IPS DF 19.7 (cell line): ENCODE results near the gene SUGP2.

ENCODE experiments used
- DNase-seq: peaks from one replicate; pipeline ENCODE4 v3.0.0-alpha.2; 2013; ENCODE audit warnings: low read depth, low spot score

The SUGP2 gene

DNA sequence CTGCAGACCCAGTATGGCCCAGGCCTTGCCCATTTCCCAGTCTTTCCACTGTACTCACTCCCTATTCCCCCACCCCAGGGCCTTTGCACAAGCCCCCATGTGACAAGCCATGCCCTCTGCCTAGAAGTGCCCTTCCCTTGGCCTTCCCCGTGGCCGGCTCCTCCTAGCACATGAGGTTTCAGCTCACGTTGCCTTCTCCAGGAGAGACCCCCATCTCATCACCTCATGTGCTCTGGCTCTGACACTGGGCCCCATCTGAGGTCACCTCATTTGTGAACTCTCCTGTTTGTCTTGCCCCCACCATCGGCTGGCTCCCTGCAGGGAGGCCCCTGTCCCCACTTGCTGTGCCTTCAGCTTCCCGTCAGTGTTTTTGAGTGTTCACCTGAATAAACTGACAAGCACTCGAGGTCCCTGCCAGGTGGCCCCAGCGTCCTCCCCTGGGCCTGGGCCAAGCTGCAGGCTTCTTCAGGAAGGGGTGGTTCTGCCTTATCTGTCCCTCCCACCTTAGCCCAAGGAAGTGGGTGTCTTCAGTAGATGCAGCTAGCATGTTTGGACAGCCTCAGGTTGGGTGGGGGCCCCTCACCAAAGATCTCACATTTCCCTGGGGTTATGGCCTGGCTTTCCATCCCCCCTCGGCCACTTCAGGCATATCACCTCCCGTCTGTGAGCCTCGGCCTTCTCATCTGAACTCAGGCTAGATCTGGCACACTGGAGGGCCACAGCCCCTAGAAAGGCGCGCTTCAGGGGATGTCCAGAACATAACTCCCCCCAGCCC is 26.7 kb upstream of the SUGP2 start:
- no peak for DNase-seq

DNA sequence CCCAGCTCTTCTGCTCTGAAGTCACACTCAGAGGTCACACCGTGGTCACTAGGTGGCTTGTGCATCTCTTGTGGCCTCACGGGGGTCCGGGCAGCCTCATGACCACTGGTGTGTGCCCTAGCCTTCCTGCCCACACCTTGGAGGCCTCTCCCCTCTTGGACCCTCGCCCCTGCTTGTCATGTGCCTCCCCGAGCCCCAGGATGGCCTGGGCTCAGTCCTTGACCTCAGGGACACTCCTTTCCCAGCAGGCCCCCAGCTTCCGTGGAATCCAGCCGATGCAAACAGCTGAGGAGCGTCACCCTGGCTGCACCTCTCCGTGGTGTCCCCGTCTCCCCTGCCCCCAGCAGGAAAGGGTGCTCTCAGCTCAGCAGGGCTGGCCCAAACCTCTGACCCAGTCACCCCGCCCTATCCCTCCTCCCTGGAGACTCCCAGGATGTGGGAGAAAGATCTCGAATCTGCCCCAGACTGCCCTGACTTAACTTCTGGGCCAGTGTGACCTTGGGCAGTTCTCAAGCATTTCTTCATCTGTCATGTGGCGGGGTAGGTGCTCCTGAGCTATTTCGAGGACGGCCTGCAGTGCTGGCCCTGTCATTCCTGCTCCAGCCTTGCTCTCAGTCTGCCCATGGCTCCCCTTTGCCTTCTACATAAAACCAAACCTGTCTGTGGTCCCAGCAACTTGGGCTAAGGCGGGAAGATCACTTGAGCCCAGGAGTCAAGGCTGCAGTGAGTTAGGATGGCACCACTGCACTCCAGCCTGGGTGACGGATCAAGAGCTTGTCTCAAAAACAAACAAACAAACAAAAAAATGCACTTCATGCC is 25.9 kb upstream of the SUGP2 start:
- no peak for DNase-seq

- DNase-seq: no peak
Observed at GRCh38 chr19:19057720-19058119, 24.4 kb upstream of the SUGP2 start.

DNA sequence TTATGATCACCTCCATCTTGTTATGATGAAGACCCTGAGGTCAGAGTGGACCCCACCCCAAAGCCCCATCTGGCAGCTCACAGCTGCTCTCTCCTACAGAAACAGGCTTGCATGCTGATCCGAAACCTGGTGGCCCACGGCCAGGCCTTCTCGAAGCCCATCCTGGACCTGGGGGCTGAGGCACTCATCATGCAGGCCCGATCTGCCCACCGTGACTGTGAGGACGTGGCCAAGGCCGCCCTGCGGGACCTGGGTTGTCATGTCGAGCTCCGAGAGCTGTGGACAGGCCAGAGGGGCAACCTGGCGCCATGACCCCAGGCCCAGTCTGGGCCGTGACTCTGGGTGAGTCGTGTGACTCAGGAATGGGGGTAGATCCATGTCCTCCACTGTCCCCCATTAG is 24.0 kb upstream of the SUGP2 start:
- no peak for DNase-seq

GRCh38 chr19:19056636-19057275 is 23.4 kb upstream of the SUGP2 start:
- DNase-seq: no peak

DNA sequence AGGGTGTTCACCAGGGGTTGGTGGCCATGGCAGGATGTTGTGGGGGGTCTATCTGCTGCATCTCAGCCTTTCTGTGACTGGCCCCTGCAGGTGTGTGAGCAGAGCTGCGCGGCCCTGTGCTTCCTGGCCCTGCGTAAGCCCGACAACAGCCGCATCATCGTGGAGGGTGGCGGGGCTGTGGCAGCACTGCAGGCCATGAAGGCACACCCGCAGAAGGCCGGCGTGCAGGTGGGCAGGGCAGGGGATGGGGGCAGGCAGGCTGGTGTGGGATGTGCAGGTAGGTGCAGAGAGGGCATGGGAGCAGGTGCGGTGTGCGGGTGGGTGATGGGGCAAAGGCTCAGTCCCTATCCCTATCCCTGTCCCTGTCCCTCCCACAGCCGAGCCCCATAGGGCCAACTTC is 22.4 kb upstream of the SUGP2 start:
- DNase-seq: no peak

- no peak for DNase-seq
Observed at GRCh38 chr19:19054939-19055440, 21.7 kb upstream of the SUGP2 start.

GRCh38 chr19:19054315-19054938 is 21.1 kb upstream of the SUGP2 start:
- DNase-seq: no peak

DNA sequence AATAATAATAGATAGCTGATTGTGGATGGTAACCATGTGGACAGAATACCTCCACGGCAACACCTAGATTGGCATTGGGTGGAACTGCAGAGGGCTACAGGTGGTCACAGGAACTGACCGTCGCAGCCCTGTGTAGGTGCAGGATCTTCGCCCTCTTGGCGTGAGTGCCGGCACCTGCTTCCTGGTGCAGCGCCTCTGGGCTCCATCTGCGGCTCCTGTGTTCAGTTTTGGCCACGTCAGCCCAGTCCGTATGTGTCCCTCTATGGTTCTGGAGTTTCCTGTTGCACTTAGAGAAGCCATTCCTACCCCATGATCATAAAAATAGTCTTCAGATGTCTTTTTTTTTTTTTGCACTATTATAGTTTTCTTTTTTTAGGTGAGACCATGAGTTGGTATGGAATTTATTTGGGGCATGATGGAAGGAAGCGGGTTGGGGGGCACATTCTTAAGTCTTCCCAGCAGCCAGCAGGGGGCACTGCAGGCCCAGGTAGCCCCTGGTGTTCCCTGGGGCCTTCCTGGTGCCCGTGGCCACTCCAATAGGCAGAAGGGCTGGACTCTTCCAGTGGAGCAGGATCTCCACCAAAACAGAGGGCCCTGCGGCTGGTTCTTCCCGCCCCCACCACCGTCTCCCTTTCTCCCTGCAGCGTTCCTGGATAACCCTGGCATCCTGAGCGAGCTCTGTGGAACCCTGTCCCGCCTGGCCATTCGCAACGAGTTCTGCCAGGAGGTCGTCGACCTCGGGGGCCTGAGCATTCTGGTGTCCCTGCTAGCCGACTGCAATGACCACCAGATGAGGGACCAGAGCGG is 20.4 kb upstream of the SUGP2 start:
- no peak for DNase-seq

DNA sequence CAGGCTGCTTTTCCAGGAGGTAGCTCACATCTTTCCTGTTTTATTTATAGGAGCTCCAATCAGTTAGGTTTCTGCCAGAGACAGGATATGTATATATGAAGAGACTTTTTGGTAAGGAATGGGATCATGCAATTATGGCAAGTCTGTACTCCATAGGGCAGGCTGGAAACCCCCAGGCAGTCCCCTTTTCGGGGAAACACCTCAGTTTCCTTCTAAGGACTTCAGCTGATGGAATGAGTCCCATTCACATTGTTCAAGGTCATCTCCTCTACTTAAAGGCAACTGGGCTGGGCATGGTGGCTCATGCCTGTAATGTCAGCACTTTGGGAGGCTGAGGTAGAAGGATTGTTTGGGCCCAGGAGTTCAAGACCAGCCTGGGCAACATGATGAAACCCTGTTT is 19.6 kb upstream of the SUGP2 start:
- DNase-seq: no peak

DNA sequence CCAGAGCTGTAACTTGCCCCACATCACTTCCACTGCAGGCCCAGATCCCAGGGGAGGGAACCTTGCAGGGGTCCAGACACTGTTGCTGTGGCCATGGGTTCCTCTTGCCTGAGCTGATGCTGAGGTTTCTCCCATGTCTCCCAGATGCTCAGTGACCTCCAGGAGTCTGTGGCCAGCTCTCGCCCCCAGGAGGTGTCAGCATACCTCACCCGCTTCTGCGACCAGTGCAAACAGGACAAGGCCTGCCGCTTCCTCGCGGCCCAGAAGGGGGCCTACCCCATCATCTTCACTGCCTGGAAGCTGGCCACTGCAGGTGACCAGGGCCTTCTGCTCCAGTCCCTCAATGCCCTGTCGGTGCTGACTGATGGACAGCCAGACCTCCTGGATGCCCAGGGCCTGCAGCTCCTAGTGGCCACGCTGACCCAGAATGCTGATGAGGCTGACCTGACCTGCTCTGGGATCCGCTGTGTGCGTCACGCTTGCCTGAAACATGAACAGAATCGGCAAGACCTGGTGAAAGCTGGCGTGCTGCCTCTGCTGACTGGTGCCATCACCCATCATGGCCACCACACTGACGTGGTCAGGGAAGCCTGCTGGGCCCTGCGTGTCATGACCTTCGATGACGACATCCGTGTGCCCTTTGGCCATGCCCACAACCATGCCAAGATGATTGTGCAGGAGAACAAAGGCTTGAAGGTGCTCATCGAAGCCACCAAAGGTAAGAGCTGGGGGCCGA is 18.3 kb upstream of the SUGP2 start:
- no peak for DNase-seq

- no peak for DNase-seq
Observed at GRCh38 chr19:19050731-19051130, 17.4 kb upstream of the SUGP2 start.

- DNase-seq: no peak
Observed at GRCh38 chr19:19050104-19050503, 16.8 kb upstream of the SUGP2 start.

DNA sequence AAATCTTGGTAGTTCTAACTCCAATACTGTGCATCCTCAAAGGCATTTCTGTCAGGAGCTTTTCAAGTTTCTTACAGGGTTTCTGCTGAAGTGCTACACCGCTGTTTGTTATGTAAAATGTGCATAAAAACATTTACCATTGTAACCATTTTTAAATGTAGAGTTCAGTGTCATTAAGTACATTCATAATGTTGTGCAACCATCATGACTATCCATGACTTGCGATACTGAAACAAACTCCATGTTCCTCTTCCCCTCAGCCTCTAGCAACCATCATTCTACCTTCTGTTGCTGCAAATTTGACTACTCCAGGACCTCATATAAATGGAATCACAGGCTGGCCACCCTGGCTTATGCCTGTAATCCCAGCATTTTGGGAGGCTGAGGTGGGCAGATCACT is 16.1 kb upstream of the SUGP2 start:
- no peak for DNase-seq

- DNase-seq: no peak
Observed at GRCh38 chr19:19043881-19044280, 10.6 kb upstream of the SUGP2 start.

DNA sequence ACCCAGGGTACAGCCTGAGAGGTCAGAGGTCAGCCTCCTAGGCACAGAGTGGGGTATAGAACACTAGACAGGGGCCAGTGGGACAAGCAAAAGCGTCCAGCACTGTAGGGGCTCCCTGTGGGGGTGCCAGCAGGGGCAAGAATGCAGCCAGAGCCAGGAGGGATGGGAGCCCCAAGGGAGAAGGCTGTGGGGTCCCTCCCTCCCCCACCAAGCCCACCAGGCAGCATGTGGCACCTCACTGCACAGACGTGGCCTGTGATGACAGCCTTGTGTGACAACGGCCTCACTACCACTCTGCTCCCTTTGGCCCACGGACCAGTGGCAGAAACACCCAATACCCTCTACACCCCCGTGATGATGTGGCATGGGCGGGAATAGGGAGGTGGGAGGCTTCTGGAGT is 10.2 kb upstream of the SUGP2 start:
- DNase-seq: no peak

- DNase-seq: no peak
Observed at GRCh38 chr19:19042732-19043280, 9.5 kb upstream of the SUGP2 start.

GRCh38 chr19:19040417-19040816 is 7.1 kb upstream of the SUGP2 start:
- DNase-seq: no peak

DNA sequence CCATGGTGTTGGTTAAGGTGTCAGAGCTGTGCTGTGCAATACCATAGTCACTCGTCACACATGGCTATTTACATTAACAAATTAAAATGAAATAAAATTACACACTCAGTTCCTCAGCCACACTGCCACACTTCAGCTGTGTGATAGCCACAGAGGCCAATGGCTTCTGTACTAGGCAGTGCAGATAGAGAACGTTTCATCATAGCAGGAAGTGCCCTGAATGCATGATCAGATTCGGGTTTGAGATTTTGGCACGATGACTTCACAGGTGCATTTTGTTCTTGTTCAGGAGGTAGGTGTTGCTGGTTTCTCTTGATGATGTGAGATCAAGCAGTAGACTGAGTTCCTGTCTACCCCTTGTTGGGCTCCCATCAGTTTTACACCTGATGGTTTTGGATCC is 6.6 kb upstream of the SUGP2 start:
- DNase-seq: no peak

GRCh38 chr19:19034204-19034624 is 897 bp upstream of the SUGP2 start:
- peak; percentile 60 for DNase-seq
